NCI-H1105 (cell line): ENCODE results near the gene PNMA8B.

Experiments
- DNase-seq: peaks from one replicate; lab custom pipeline; 2025; lab: John Stamatoyannopoulos, UW

Gene PNMA8B

DNA sequence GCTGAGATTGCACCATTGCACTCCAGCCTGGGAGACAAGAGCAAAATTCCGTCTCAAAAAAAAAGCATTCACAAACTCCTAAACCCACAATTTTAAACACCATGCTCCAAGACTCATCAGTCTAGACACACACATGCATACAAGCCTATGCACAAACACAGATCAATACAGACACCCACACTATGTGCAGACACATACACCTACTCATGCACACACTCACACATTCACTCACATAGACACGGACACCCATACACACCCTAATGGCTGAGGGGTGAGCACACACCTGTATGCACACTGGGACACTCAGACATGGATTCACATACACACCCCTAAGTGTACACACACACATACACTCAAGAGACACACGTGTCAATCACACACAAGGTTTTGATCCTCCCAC, 9.3 kb downstream of the PNMA8B start:
- no peak for DNase-seq

DNA sequence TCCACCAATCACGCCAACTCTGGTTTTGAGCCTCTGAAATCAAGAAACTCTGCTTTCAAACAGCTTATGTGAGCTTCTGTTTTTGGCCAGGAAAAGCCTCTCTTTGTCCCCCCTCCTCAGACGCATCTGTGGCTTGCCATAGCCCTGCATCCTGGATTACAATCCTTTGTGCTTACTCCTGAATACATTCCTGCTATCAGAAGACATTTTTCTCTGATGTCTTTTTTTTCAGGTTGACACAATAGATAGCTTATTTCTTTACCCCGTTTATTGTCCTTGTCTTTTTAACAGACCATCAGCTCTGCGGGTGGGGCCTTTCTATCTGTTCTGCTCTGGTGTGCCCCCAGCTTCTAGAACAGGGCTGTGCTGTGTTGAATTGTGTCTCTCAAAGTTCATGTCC, 11.0 kb downstream of the PNMA8B start:
- no peak for DNase-seq

DNA sequence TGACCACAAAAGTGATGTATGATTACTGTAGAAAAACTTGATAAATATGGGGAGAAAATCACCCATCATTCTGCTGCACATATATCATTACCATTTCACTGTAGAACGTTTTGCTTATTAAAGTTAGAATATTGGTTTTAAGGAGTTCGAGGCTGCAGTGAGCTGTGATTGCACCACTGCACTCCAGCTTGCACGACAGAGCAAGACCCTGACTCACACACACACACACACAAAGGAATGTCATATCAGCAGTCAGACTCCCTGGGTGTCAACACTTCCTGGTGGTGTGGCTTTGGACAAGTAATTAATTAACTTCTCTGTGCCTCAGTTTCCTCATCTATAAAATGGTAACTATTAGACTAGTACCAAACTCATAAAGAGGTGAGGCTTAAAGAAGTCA, 13.0 kb downstream of the PNMA8B start:
- no peak for DNase-seq

DNA sequence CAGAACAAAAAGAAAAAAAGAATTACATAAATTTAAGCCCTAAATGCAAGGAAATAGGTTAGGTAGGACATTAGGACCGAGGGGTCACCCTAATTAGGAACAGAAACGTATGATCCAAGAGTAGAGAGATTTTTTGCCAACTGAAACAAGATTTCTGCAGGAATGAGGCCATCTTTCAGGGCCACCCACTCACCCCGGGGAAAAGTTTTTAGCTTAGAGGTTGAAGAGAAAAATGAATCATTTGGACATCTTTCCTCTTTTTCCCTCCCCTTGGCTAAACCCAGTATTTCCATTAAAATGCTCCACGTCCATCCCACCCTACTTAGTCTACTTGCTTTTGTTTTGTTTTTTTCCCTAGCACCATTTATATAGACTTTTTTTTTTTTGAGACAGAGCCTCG, 13.7 kb downstream of the PNMA8B start:
- no peak for DNase-seq

DNA sequence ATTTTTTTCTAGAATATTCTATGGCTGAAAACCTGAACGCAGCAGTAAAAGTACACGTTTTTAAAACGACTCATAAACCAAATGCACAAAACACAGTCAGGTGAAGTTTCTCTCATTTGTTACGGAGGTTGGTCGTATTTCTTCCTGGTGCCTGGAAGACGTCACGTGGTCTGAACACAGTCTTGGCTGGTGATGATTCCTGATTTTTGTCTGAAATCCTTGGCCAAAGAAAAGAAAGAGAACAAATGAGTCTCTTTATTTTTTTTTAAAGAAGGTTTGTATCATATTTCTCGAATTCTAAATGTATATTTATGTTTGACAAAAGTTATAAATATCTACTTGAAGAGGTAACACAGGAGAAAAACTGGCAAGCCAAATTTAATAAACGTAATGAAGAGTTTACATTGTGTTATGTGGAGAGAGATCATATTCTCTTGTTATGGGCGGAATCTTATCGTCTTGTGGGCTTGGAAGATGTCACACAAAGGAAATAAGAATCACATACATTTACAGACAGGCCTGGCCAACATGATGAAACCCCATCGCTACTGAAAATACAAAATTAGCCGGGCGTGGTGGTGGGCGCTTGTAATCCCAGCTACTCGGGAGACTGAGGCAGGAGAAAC, 14.3 kb downstream of the PNMA8B start:
- no peak for DNase-seq

DNA sequence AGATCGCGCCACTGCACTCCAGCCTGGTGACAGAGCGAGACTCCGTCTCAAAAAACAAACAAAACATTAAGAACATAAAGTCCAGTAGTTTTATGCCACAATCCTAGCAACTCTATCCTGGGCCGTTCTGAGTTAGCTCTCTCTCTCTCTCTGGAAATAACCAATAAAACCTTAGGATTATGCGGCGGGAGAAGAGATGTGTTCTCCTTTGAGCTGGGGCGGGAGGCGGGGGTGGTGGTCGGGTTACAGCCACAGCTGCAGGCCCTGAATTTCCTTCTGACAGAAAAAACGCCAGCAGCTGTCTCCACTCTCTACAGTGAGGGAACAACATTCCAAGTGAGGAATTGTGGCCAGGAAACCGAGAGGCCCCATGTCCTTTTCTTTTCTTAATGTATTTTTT, 15.3 kb downstream of the PNMA8B start:
- no peak for DNase-seq

DNA sequence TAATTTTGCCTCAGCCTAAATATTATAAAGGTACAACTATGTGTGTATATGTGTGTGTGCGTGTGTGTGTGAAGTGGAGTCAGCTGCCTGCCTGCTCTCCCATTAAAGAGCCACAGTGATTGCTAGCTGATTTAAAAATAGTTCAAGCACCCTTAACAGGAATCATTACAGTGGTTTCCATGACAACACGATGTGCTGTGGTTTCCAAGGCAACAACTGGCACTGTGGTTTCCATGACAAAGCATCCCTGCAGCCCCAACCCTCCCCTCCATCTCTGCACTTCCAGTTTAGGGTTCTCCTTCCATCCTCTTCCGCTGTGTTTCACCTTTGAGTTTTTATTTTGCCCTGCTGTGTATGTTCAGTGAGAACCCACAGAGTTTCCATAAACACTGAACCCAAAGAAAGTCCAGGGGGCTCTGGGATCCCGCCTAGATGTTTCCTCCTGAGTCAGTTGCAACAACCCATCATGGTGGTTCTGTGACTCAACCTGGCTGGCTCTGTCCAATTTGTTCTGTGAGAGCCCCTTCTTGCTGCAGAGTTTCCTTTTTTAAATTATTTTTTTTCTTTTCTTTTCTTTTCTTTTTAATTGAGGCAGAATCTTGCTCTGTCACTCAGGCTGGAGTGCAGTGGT, 17.2 kb downstream of the PNMA8B start:
- DNase-seq, result peak; percentile 54

DNA sequence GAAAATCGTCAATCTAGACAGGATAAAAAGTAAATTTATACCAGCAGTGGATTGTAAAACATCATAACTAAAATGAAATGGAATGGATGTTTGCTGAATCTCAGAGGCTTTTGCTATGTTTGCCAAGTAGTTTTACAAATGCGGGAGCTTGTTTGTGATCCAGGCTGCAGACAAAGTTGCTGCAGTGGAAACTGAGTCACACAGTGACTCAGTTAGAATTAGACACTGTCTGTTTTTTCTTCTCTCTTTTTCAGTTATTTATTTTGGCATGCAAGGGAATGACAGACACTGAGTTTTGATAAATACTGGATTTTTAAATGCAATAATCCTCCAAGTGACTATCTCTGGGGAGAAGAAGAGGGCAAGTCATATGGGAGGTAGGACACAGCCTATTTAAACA, 19.7 kb downstream of the PNMA8B start:
- no peak for DNase-seq

DNA sequence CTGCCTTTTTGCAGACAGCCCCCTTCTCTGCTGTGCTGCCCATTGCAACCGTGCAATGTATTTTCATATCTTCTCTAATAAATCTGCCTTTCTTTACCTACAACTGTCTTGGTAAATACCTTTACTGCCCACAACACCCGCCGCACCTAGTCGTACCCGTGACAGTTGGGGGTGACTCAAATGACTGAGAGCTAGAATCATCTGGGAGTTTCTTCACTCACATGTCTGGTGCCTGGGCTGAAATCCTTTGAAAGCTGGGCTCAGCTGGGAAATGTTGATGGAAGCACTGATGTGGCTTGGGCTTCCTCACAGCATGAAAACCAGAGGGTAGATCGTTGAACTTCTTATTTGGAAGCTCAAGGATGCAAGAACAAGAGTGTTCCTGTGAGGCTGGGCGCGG, 21.5 kb downstream of the PNMA8B start:
- DNase-seq, result no peak

DNA sequence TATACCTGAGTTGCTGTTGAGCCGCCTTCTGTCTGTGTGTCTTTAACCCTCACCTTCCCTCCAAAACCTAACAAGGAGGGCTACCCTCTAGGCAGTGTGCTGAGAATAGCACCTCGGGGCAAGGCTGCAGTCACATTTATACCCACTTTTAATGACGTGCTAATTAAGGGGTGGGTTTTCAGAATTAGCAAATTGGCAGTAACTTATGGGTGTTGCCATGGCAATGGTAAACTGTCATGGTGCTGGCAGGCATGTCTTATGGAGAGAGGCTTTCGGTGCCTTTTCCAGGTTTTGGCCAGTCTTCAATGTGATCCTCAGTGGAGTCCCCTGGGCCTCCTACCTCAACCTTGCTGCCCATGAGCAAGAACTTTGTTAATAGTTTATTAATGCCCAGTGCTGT, 23.1 kb downstream of the PNMA8B start:
- DNase-seq, result no peak

DNA sequence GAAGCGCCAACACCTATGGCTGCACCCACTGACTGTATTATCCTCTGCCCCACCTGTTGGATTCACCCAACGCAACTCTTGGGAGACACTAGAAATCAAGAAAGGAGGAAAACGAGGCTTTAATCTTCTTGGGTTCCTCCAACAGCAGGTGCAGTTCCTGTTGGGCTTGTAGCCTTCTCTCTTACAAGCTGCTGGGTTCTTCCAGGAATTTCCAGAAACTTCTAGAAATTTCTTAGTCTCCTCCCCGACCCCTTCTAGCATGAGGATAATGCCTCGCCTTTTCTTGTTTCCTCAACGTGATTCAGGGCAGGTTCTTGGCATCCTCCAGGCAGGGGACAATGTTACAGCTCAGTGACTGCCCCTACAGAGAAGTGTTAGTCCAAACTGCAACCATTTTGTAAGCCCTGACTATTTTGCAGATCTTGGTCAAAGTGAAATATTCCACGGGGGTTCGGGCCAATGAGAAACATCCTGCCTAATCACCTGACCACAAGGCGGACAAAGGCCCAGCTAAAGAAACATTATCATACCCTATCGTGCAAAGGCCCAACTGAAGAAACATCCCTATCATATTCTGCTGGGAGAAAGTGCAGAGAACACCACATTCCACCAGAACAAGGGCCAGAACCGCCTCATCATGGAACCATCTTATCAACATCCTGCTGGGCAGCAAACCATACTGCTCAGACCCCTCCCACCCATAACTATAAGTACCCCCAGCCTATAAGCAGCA, 23.7 kb downstream of the PNMA8B start:
- no peak for DNase-seq

DNA sequence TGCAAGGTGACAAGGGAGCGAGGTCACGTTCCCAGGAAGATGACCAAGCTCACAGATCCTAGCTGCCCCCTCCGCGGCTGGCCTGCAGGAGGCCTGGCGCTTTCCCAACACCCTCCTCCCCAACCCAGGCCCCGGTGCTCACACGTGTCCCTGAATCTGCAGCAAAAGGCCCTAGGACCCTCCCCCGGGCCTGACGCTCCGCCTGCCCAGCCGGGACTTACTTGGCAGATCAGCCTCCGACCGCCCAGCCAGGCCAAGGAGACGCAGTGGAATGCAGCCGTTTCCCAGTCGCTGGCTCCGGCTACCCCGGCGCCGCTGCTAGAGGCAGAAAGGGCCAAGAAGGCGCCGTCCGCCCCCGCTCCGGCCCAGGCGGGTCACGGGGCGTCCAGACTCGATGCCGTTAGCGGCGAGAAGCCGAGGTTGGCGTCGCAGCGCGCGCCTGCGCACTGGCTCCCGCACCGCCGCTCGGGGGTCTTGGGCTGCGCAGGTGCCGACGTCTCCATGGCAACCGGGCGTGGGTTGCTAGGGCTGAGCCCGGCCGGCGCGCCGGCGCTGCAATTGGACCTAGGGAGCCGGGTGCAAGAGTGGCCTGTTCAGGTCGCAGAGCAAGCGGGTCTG, 24.4 kb downstream of the PNMA8B start, which contains the start of gene PNMA8A:
Gene PNMA8A (minus strand): TSS at position 448 of the 618 bp plus-strand sequence. CDS start 528 bp downstream, outside the sequence.
- DNase-seq, result peak; percentile 95

DNA sequence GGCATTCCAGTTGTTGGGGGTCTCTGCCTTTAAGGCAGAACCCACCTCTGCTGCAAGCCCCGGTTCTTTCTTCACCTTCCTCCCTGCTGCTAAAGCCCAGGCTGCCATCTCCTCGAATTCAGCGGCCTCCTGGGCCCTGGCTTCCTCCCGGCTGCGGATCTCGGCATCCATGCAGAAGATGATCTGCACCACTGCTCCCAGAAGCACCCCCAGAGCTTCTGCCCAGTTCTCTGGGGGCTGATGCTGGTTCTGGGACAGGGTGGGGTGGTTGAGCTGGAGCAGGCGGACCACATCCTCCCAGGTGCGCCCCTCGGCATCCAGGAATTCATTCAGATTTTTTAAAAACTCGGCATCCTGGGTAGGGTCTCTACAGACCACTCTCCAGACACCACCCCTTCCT, 25.3 kb downstream of the PNMA8B start:
- DNase-seq, result no peak

DNA sequence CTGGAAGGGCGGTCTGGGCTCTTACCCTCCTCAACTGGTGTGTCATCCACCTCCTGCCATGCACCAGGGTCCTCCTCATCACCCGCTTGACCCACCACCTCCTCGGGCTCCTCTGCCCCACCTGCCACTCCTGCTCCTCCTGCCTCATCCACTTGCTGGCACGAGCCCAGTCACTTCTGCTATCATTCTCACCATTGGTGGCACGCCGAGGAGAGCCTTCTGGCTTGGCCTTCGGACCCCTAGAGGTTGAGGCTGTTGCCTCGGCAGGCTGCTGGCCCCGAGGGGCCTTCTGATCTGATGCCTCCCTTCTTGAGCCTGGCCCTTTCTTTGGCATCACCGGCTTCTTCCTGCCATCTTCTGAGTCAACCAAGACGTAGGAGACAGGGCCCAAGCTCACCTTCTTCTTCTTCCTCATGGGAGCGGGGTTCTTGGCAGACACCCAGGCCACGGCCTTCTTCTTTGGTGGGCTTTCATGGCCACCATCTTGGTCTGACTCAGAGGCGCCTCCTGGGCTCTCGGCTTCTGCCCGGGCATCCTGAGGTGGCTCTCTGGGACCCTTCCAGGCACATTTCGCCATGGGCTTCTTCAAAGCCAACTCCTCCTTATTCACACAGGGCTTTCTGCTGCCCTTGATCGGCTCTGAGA, 26.0 kb downstream of the PNMA8B start:
- DNase-seq, result no peak

DNA sequence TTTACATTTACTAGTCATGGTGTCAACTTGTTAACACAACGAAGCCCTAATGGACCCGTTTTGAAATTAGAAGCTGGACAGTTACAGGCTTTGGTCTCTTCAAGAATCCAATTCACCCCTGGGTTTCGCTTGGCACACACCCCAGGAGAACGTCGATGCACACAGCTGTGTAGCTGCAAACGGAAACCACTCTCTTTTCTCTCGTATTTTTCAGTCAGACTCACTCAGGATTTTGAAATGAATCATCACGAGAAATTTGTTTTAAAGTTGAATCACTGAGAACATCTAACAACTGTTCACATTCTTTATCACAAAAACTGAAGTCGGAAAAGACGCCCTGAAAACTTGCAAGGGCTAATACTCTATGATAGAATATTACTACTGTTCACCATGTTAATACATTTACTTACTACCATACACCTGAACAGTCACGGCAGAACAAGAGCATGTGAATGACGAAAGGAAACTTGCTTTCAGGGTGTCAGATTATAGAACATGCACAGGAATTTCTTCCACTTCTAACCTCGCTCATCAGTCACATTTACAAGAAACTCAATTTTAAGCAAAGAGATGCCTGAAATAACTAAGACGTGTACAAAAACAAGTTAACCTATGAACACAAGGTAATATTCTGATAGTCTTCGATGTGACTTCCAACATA, 29.0 kb downstream of the PNMA8B start:
- DNase-seq, result no peak

DNA sequence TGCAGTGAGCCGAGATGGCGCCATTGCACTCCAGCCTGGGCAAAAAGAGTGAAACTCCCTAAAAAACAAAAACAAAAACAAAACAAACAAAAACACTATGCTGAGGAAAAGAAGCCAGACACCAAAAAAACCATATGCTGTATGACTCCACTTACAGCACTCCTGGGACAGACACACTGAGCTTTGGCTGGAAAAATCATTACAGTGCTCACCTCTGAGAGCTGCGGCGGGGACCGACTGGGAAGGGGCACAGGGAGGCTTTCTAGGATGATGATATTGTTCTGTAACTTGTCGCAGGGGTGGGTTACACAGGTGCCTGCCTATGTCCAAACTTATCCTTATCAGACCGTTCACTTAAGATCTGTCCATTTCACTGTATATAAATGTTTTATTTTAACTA, 32.2 kb downstream of the PNMA8B start:
- no peak for DNase-seq

DNA sequence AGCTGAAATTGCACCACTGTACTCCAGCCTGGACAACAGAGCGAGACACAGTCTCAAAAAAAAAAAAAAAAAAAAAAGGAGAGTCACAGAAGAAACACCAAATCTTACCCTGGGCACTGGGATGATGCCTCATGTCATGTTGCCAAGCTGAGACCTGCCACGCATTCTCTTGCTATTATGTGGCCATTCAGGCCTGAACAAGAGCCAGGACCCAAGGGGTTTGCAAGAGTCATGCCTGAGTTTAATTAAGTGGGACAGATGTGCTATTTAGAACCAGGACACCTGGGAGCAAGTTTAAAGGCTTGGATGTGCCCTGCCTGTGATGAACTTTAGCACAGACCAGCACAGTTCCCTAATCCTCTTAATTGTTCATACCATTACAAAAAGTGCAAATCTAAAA, 34.1 kb downstream of the PNMA8B start:
- no peak for DNase-seq

DNA sequence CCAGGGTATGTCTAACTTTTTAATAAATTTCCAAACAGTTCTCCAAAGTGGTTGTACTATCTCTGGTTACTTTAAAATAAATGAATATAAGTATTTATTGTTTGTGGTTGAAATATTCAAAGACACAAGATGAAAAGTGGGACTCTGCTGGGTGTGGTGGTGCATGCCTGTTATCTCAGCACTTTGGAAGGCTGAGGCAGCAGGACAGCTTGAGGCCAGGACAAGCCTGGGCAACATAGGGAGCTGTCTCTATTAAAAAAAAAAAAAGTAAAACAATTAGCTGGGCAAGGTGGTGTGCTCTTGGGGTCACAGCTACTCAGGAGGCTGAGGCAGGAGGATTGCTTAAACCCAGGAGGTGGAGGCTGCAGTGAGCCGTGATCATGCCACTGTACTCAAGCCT, 34.7 kb downstream of the PNMA8B start:
- no peak for DNase-seq

DNA sequence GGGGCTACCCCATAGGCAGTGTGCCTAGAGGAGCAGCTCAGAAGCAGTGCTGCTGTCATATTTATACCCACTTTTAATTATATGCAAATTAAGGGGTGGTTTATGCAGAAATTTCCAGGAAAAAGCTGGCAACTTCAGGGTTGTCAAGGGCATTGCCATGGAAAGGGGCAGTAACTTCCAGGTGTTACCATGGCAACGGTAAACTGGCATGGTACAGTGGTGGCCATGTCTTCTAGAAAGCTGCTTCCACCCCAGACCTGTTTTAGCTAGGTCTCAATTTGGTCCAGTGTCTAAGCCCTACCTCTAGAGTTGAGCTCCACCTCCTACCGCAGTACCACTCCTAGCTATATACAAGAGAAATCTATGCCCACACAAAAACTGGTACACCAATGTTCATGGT, 35.6 kb downstream of the PNMA8B start:
- DNase-seq, result no peak

DNA sequence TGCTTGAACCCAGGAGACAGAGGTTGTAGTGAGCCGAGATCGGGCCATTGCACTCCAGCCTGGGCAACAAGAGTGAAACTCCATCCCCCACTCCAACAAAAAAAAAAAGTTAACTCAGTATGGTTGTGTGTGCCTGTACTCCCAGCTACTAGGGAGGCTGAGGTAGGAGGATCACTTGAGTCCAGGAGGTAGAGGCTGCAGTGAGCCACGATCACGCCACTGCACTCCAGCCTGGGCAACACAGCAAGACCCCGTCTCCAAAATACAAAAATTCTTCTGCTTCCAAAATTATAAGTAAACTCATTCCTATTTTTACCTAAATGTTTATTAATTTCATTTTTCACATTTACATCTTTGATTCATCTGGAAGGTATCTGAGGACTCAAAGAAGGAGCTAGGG, 38.7 kb downstream of the PNMA8B start:
- no peak for DNase-seq

DNA sequence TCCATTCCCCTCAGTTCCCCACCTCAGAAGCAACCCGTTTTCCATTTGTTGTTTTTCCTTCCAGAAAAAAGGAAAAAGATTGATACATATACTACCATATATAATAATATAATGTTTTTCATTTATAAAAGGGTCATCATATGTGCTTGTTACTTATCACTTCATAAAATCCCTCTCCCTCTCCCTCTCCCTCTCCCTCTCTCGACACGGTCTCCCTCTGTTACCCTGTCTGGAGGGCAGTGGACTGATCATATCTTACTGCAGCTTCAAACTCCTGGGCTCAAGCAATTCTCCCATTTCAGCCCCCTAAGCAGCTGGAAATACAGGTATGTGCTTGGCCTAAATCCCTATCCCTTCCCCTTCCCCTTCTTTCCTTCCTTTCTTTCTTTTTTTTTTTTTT, 41.4 kb downstream of the PNMA8B start:
- no peak for DNase-seq

DNA sequence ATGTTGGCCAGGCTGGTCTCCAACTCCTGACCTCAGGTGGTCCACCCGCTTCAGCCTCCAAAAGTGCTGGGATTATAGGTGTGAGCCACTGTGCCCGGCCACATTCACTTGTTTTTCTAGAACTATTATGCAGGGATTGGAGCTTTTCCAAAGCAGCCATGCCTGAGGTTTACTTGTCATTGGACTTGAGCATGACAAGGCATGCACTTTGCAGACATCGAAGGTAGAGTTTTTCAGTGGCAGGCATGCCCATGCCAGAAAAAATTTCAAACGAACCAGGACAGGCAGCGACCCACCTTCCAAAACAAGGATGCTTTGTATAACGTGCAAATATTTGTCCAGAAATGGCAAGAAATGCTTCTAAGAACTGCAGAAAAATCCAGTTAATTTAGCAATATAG, 42.0 kb downstream of the PNMA8B start:
- no peak for DNase-seq
